SK-N-SH (cell line): ENCODE data around the gene SLC17A3. TPM values are rescaled to one million over a fixed set of nuclear protein-coding genes. Genes with fewer than 3 reads are reported as not detected.

Source experiments
- CTCF ChIA-PET: fragments of 300-600, 350-600 bp; formaldehyde crosslinking; extraction: SDS; loops from one replicate; lab custom pipeline; 2021; lab: Yijun Ruan, JAX
- POLR2A ChIA-PET: fragments of 350-600 bp; sonication (Branson Sonifier 250); formaldehyde crosslinking; extraction: SDS; loops from one replicate; lab custom pipeline; 2020; ENCODE audit warnings: antibody characterized with exemption, inconsistent platforms; lab: Yijun Ruan, JAX
- DNase-seq: peaks from one replicate; pipeline ENCODE4 v3.0.0; 2012
- H2AFZ ChIP-seq: fragments of 200-600 bp; sonication (generic); 2 replicates; pipeline ENCODE4 v1.8.1; 2016; ENCODE audit warnings: antibody characterized with exemption, mild to moderate bottlenecking, low read depth
- H3F3A ChIP-seq: fragments of 200-600 bp; sonication (generic); replicated peaks from 2 replicates; pipeline ENCODE3; 2016; ENCODE audit warnings: antibody characterized with exemption, mild to moderate bottlenecking; ENCODE audit not compliant: insufficient read depth
- H3K27ac ChIP-seq, 2 experiments: fragments of 200-500 bp in 1 of 2; fragments of 200-600 bp in 1 of 2; sonication (Bioruptor generic) in 1 of 2; sonication (generic), shearing (Covaris generic) in 1 of 2; 2 replicates each; pipeline versions ENCODE4 v1.5.1 to v1.6.1; 2014 to 2016; ENCODE audit warnings: low read depth in 2 of 2, inconsistent platforms in 1 of 2, low read length in 1 of 2, mild to moderate bottlenecking in 1 of 2, mixed read lengths in 1 of 2
- H3K27me3 ChIP-seq: fragments of 200-600 bp; sonication (generic), shearing (Covaris generic); 2 replicates; pipeline ENCODE4 v1.6.1; 2016; ENCODE audit warnings: mixed run types; ENCODE audit not compliant: insufficient read depth
- H3K36me3 ChIP-seq, 2 experiments: fragments of 200-500 bp in 1 of 2; fragments of 200-600 bp in 1 of 2; sonication (Bioruptor generic) in 1 of 2; sonication (generic) in 1 of 2; replicated peaks in 1 of 2; 2 replicates each; pipeline versions ENCODE3 to v1.5.1; 2014 to 2016; ENCODE audit warnings: low read length in 1 of 2, mild to moderate bottlenecking in 1 of 2; ENCODE audit not compliant: insufficient read depth in 2 of 2, control insufficient read depth in 1 of 2
- H3K4me1 ChIP-seq, 2 experiments: fragments of 200-500 bp in 1 of 2; fragments of 200-600 bp in 1 of 2; sonication (Bioruptor generic) in 1 of 2; sonication (generic), shearing (Covaris generic) in 1 of 2; 2 replicates each; pipeline versions ENCODE4 v1.5.1 to v1.6.1; 2014 to 2016; ENCODE audit warnings: low read depth in 1 of 2, low read length in 1 of 2, mixed run types in 1 of 2; ENCODE audit not compliant: insufficient read depth in 2 of 2, control insufficient read depth in 1 of 2
- H3K4me2 ChIP-seq: fragments of 200-600 bp; sonication (generic), shearing (Covaris generic); 2 replicates; pipeline ENCODE4 v1.6.1; 2017; ENCODE audit warnings: mixed run types
- H3K4me3 ChIP-seq, 2 experiments: fragments of 200-500 bp in 1 of 2; fragments of 200-600 bp in 1 of 2; sonication (Bioruptor generic) in 1 of 2; sonication (generic), shearing (Covaris generic) in 1 of 2; 2 replicates each; pipeline versions ENCODE4 v1.5.1 to v1.8.1; 2014 to 2016; ENCODE audit warnings: low read depth in 2 of 2, inconsistent platforms in 1 of 2, low read length in 1 of 2, mild to moderate bottlenecking in 1 of 2, mixed read lengths in 1 of 2, moderate library complexity in 1 of 2
- H3K79me2 ChIP-seq: fragments of 200-600 bp; sonication (generic); 2 replicates; pipeline ENCODE4 v1.8.1; 2017; ENCODE audit warnings: mild to moderate bottlenecking; ENCODE audit not compliant: insufficient read depth
- H3K9ac ChIP-seq: fragments of 200-600 bp; sonication (generic); 2 replicates; pipeline ENCODE4 v1.6.1; 2017; ENCODE audit warnings: mixed run types
- H3K9me2 ChIP-seq: fragments of 200-600 bp; sonication (generic); 2 replicates; pipeline ENCODE4 v1.6.1; 2017; ENCODE audit warnings: mixed run types
- H3K9me3 ChIP-seq: fragments of 200-600 bp; sonication (generic); 2 replicates; pipeline ENCODE4 v1.6.1; 2017; ENCODE audit warnings: mixed run types, mild to moderate bottlenecking, moderate library complexity
- H4K20me1 ChIP-seq: fragments of 200-600 bp; sonication (generic); 2 replicates; pipeline ENCODE4 v1.6.1; 2017; ENCODE audit warnings: mild to moderate bottlenecking, mixed run types; ENCODE audit not compliant: insufficient read depth
- CHD2 ChIP-seq: fragments of 150-350 bp; IDR thresholded peaks from 2 replicates; pipeline ENCODE4 v1.6.1; 2018; ENCODE audit warnings: low read length; ENCODE audit not compliant: partially characterized antibody
- ELF1 ChIP-seq: IDR thresholded peaks from 2 replicates; pipeline ENCODE4 v1.4.0; 2012
- FOXM1 ChIP-seq: IDR thresholded peaks from 2 replicates; pipeline ENCODE4 v1.4.0; 2012; ENCODE audit warnings: low read depth, mild to moderate bottlenecking
- GABPA ChIP-seq: IDR thresholded peaks from 2 replicates; pipeline ENCODE4 v1.4.0; 2012; ENCODE audit warnings: low read depth, mild to moderate bottlenecking
- MEF2A ChIP-seq: IDR thresholded peaks from 2 replicates; pipeline ENCODE4 v1.4.0; 2012; ENCODE audit warnings: low read depth, borderline replicate concordance
- MXI1 ChIP-seq: IDR thresholded peaks from 2 replicates; pipeline ENCODE4 v1.6.1; 2012; ENCODE audit warnings: mild to moderate bottlenecking, low read depth, low read length, improper control_type of control experiment
- NRF1 ChIP-seq: IDR thresholded peaks from 2 replicates; pipeline ENCODE4 v1.6.1; 2012; ENCODE audit warnings: low read depth, mild to moderate bottlenecking, low read length
- RCOR1 ChIP-seq: fragments of 150-350 bp; IDR thresholded peaks from 2 replicates; pipeline ENCODE4 v1.6.1; 2017; ENCODE audit warnings: antibody characterized with exemption, low read length
- RFX5 ChIP-seq: IDR thresholded peaks from 2 replicates; pipeline ENCODE4 v1.6.1; 2012; ENCODE audit warnings: mild to moderate bottlenecking, improper control_type of control experiment, low read length
- SIN3A ChIP-seq: IDR thresholded peaks from 2 replicates; pipeline ENCODE4 v1.6.1; 2012; ENCODE audit warnings: low read depth, mild to moderate bottlenecking, low read length, moderate library complexity, borderline replicate concordance
- SMC3 ChIP-seq: IDR thresholded peaks from 2 replicates; pipeline ENCODE4 v1.6.1; 2012; ENCODE audit warnings: low read depth, low read length, improper control_type of control experiment
- TEAD4 ChIP-seq: IDR thresholded peaks from 2 replicates; pipeline ENCODE4 v1.4.0; 2012; ENCODE audit warnings: mild to moderate bottlenecking, borderline replicate concordance; ENCODE audit not compliant: insufficient read depth
- YY1 ChIP-seq: IDR thresholded peaks from 2 replicates; pipeline ENCODE4 v1.4.0; 2012; ENCODE audit warnings: low read depth, mild to moderate bottlenecking
- WGBS: methylation state at CpG from one replicate; pipeline ENCODE4 v1.1.6; 2017; ENCODE audit warnings: low lambda C conversion rate; 5-methylcytosine and 5-hydroxymethylcytosine counted together
- polyA plus RNA-seq, 3 experiments: library from polyadenylated mRNA; depleted of rRNA; stranded (reverse); fragments of >200 nt; gene quantifications; 2 replicates each; pipeline ENCODE4 v1.2.3, GENCODE V29; 2012
- TF ChIP-seq, protein P1 (sequence below): IDR thresholded peaks from 2 replicates; pipeline ENCODE4 v1.6.1; 2012; ENCODE audit warnings: mild to moderate bottlenecking, low read depth, low read length, moderate library complexity
- TF ChIP-seq, protein P2 (sequence below): fragments of 150-350 bp; IDR thresholded peaks from 2 replicates; pipeline ENCODE4 v1.6.1; 2017; ENCODE audit warnings: antibody characterized with exemption, low read length, low read depth, borderline replicate concordance
- TF ChIP-seq, protein P3 (sequence below): IDR thresholded peaks from 2 replicates; pipeline ENCODE4; 2012
- TF ChIP-seq, protein P4 (sequence below): fragments of 150-350 bp; IDR thresholded peaks from 2 replicates; pipeline ENCODE4 v1.6.1; 2016; ENCODE audit warnings: mild to moderate bottlenecking, low read depth, low read length
- TF ChIP-seq, protein P5 (sequence below): IDR thresholded peaks from 2 replicates; pipeline ENCODE4 v1.4.0; 2012; ENCODE audit warnings: low read depth, borderline replicate concordance

The SLC17A3 gene
- polyA plus RNA-seq, 1 of the 3 experiments (the other 2 are of a cell fraction): not detected

DNA sequence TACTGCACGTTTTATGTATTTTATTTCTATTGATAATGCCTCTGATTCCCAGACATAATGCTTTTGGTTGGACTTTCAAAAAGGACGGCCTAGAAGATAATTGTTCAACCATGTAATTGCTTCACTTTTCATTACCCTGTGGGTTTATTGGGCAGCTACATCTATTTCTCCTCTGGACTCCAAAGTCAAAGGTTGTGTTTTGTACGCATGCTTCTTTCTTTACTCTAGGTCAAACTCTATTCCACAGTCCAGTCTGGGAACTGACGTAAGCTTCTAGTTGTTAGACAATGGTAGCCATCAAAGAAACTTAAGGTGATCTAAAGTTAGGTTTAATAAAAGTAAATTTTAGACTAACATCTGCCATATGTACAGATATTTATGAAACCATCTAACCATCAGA lies 6.6 kb upstream of the SLC17A3 start (continued):
- TF ChIP-seq, protein P1, sequence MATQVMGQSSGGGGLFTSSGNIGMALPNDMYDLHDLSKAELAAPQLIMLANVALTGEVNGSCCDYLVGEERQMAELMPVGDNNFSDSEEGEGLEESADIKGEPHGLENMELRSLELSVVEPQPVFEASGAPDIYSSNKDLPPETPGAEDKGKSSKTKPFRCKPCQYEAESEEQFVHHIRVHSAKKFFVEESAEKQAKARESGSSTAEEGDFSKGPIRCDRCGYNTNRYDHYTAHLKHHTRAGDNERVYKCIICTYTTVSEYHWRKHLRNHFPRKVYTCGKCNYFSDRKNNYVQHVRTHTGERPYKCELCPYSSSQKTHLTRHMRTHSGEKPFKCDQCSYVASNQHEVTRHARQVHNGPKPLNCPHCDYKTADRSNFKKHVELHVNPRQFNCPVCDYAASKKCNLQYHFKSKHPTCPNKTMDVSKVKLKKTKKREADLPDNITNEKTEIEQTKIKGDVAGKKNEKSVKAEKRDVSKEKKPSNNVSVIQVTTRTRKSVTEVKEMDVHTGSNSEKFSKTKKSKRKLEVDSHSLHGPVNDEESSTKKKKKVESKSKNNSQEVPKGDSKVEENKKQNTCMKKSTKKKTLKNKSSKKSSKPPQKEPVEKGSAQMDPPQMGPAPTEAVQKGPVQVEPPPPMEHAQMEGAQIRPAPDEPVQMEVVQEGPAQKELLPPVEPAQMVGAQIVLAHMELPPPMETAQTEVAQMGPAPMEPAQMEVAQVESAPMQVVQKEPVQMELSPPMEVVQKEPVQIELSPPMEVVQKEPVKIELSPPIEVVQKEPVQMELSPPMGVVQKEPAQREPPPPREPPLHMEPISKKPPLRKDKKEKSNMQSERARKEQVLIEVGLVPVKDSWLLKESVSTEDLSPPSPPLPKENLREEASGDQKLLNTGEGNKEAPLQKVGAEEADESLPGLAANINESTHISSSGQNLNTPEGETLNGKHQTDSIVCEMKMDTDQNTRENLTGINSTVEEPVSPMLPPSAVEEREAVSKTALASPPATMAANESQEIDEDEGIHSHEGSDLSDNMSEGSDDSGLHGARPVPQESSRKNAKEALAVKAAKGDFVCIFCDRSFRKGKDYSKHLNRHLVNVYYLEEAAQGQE: no peak
- TF ChIP-seq YY1 (no peak), NRF1 (no peak)
- TF ChIP-seq, all 33 proteins: peak for 0

DNA sequence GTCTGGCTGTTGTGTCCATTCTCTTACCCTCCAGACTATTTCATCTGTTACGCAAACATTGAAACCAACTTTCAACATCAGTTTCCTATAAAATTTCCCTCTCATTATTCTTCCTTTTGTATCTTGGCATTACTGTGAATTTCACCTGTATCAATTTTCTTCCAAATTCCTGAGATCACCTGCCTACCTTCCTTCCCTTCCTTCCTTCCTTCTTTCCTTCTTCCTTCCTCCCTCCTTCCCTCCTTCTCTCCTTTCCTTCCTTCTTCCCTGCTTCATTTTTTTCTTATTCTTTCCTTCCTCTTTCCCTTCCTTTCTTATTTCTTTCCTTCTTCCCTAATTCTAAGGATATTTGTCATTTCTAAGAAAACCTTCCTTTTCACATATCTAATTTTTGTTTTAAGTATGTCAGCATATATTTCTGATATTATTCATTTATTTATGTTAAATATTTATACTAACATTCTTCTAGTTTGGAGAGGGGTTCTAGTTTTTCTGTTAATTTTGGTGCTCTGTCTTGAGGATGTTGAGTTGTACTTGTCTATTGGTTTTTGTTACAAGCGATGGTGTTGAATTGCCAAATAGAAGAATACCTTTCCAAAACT lies 4.8 kb upstream of the SLC17A3 start:
- no peak overlapping the region for H3K9ac ChIP-seq
- WGBS: 82% methylated on average over 2 of the region's 2 CpGs

More for the DNA sequence above, 4.8 kb upstream of the SLC17A3 start:
- CTCF ChIA-PET: no interaction called here
- Histone ChIP-seq H3F3A (no peaks in the 10 kb centered on the region), H4K20me1 (no peaks in the 10 kb centered on the region), H3K4me1 (no peaks in the 10 kb centered on the region), H2AFZ (no peak overlapping the region), H3K79me2 (no peaks in the 10 kb centered on the region), H3K4me2 (no peak overlapping the region), H3K9me3 (no peaks in the 10 kb centered on the region), H3K9me2 (no peaks in the 10 kb centered on the region), H3K27me3 (no peaks in the 10 kb centered on the region), H3K27ac (no peak overlapping the region), H3K36me3 (no peaks in the 10 kb centered on the region), H3K4me3 (no peak overlapping the region)
- TF ChIP-seq FOXM1 (no peak), SIN3A (no peak), YY1 (no peak), RCOR1 (no peak), RFX5 (no peak), GABPA (no peak), MXI1 (no peak), NRF1 (no peak), ELF1 (no peak), SMC3 (no peak), MEF2A (no peak), CHD2 (no peak), TEAD4 (no peak)
- TF ChIP-seq, protein P2, sequence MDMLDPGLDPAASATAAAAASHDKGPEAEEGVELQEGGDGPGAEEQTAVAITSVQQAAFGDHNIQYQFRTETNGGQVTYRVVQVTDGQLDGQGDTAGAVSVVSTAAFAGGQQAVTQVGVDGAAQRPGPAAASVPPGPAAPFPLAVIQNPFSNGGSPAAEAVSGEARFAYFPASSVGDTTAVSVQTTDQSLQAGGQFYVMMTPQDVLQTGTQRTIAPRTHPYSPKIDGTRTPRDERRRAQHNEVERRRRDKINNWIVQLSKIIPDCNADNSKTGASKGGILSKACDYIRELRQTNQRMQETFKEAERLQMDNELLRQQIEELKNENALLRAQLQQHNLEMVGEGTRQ: no peak
- TF ChIP-seq, protein P3, sequence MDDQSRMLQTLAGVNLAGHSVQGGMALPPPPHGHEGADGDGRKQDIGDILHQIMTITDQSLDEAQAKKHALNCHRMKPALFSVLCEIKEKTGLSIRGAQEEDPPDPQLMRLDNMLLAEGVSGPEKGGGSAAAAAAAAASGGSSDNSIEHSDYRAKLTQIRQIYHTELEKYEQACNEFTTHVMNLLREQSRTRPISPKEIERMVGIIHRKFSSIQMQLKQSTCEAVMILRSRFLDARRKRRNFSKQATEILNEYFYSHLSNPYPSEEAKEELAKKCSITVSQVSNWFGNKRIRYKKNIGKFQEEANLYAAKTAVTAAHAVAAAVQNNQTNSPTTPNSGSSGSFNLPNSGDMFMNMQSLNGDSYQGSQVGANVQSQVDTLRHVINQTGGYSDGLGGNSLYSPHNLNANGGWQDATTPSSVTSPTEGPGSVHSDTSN: no peak
- TF ChIP-seq, protein P1: no peak
- TF ChIP-seq, protein P4, sequence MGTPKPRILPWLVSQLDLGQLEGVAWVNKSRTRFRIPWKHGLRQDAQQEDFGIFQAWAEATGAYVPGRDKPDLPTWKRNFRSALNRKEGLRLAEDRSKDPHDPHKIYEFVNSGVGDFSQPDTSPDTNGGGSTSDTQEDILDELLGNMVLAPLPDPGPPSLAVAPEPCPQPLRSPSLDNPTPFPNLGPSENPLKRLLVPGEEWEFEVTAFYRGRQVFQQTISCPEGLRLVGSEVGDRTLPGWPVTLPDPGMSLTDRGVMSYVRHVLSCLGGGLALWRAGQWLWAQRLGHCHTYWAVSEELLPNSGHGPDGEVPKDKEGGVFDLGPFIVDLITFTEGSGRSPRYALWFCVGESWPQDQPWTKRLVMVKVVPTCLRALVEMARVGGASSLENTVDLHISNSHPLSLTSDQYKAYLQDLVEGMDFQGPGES: no peak
- TF ChIP-seq, protein P5, sequence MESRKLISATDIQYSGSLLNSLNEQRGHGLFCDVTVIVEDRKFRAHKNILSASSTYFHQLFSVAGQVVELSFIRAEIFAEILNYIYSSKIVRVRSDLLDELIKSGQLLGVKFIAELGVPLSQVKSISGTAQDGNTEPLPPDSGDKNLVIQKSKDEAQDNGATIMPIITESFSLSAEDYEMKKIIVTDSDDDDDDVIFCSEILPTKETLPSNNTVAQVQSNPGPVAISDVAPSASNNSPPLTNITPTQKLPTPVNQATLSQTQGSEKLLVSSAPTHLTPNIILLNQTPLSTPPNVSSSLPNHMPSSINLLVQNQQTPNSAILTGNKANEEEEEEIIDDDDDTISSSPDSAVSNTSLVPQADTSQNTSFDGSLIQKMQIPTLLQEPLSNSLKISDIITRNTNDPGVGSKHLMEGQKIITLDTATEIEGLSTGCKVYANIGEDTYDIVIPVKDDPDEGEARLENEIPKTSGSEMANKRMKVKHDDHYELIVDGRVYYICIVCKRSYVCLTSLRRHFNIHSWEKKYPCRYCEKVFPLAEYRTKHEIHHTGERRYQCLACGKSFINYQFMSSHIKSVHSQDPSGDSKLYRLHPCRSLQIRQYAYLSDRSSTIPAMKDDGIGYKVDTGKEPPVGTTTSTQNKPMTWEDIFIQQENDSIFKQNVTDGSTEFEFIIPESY: no peak
- DNase-seq: no peak
- POLR2A ChIA-PET: no interaction called here
